Measurements from ENCODE around the gene RAD17. TPM values are rescaled to one million over a fixed set of nuclear protein-coding genes. Genes with fewer than 3 reads are reported as not detected.
"Not testable (repeated sequence)": the region's sequence is repeated elsewhere in the genome, so short reads cannot be mapped to it uniquely, and the experiment has no call there.

The RAD17 gene
- total RNA-seq, 1 experiment from 2014 or later: 25.1 TPM

GRCh38 chr5:69450116-69450515 is 80.5 kb downstream of the RAD17 start:
- in situ Hi-C loops (cut with HindIII; ENCODE audit: low pct_unique_long_range_greater_than_20kb, low sequenced_read_pairs): no loop called here
- DNase-seq (ENCODE audit: low read depth, low spot score): no peak

- DNase-seq (ENCODE audit: low read depth, low spot score); in situ Hi-C loops (cut with HindIII; ENCODE audit: low pct_unique_long_range_greater_than_20kb, low sequenced_read_pairs): not testable (repeated sequence)
Measured at GRCh38 chr5:69450527-69450926, 80.9 kb downstream of the RAD17 start.

DNA sequence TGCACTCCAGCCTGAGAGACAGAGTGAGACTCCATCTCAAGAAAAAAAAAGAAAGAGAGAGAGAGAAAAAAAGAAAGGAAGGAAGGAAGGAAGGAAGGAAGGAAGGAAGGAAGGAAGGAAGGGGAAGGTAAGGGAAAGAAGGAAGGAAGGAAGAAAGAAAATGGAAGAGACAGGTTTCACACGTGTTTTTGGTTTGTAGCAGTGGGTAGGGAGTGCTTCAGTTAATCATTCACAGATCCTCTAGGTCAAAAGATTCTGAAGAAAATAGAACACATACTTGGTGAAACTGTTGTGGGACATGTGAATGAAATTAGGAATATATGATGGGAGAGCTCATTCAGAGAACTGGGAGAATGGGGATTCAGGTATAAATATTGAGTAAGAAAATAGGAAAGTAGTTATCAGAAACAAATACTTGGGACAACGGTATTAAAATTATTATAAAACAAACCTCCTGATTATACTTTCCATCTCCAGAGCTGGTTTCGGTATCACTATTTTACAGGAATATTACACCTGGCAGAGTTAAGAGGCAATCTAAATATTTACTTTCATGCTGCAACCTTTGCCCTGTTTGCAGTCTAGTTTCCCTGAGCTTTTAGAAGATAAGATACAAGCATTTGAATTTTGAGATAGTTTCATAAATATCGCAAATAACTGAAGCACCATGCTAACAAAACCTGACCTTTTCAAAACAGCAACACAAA is 82.5 kb downstream of the RAD17 start:
- in situ Hi-C loops (cut with HindIII; ENCODE audit: low pct_unique_long_range_greater_than_20kb, low sequenced_read_pairs): no loop called here

DNA sequence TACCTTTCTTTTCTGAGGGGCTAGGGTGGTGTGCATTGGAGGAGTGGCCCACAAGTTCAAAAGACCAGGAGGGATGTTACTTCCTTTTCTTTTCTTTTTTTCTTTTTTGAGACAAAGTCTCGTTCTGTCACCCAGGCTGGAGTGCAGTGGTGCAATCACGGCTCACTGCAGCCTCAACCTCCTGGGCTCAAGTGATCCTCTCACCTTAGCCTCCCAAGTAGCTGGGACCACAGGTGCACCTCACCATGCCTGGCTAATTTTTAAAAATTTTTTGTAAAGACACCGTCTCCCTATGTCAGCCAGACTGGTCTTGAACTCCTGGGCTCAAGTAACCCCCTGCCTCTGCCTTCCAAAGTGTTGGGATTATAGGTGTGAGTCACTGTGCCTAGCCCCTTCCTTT is 83.9 kb downstream of the RAD17 start:
- DNase-seq (ENCODE audit: low read depth, low spot score); in situ Hi-C loops (cut with HindIII; ENCODE audit: low pct_unique_long_range_greater_than_20kb, low sequenced_read_pairs): not testable (repeated sequence)

More for the DNA sequence above, 82.5 kb downstream of the RAD17 start:
- no peak for DNase-seq (ENCODE audit: low read depth, low spot score)

- no peak for DNase-seq (ENCODE audit: low read depth, low spot score)
- in situ Hi-C loops (cut with HindIII; ENCODE audit: low pct_unique_long_range_greater_than_20kb, low sequenced_read_pairs): no loop called here
Measured at GRCh38 chr5:69454460-69455249, 85.0 kb downstream of the RAD17 start.

DNA sequence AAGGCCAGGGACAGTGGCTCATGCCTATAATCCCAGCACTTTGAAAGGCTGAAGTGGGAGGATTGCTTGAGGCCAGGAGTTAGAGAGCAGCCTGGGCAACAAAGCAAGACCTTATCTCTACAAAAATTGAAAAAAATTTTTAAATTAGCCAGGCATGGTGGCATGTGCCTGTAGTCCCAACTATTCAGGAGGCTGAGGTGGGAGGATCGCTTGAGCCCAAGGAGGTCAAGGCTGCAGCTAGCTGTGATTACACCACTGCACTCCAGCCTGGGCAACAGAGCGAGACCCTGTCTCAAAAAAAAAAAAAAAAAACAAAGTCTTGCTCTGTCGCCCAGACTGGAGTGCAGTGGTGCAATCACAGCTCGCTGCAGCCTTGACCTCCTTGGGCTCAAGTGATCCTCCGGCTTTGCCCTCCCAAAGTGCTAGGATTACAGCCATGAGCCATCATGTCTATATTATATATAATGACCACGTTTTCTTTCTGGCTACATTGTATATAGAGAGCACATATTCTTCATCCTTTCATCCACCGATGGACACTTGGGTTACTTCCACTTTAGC is 85.9 kb downstream of the RAD17 start:
- DNase-seq (ENCODE audit: low read depth, low spot score); in situ Hi-C loops (cut with HindIII; ENCODE audit: low pct_unique_long_range_greater_than_20kb, low sequenced_read_pairs): not testable (repeated sequence)

- no peak for DNase-seq (ENCODE audit: low read depth, low spot score)
- in situ Hi-C loops (cut with HindIII; ENCODE audit: low pct_unique_long_range_greater_than_20kb, low sequenced_read_pairs): no loop called here
Measured at GRCh38 chr5:69462170-69462569, 92.6 kb downstream of the RAD17 start.

Other genes starting within 250 kb of the RAD17 start
- gene CCNB1, start 202.7 kb upstream of the RAD17 start, total RNA-seq (2014; rRNA removed; shearing (Covaris generic)): 114 and 123 TPM in 2 replicates
- gene CENPH, start 180.2 kb upstream of the RAD17 start, total RNA-seq (2014; rRNA removed; shearing (Covaris generic)): 25.2 and 25.9 TPM in 2 replicates
- 57.1 and 64.3 TPM in 2 replicates for gene CDK7, start 134.9 kb upstream of the RAD17 start, total RNA-seq (2014; rRNA removed; shearing (Covaris generic))
- 2.0 and 2.7 TPM in 2 replicates for gene CCDC125, start 37.0 kb upstream of the RAD17 start, total RNA-seq (2014; rRNA removed; shearing (Covaris generic))
- gene AK6, start 298 bp upstream of the RAD17 start, total RNA-seq (2014; rRNA removed; shearing (Covaris generic)): 33.4 and 52.1 TPM in 2 replicates
- 253 and 264 TPM in 2 replicates for gene TAF9, start 298 bp upstream of the RAD17 start, total RNA-seq (2014; rRNA removed; shearing (Covaris generic))
- gene MARVELD2, start 45.3 kb downstream of the RAD17 start, total RNA-seq (2014; rRNA removed; shearing (Covaris generic)): 0.11 TPM in 1 of 2 replicates, not detected in the other
- gene OCLN, start 123.0 kb downstream of the RAD17 start, total RNA-seq (2014; rRNA removed; shearing (Covaris generic)): 10.9 and 11.9 TPM in 2 replicates
- 55.9 and 62.2 TPM in 2 replicates for gene GTF2H2C, start 190.4 kb downstream of the RAD17 start, total RNA-seq (2014; rRNA removed; shearing (Covaris generic))

Data from SK-MEL-5 (cell line).